Thymus (tissue), 11 donors: ENCODE results near the gene NEXN. TPM values are rescaled to one million over a fixed set of nuclear protein-coding genes. Genes with fewer than 3 reads are reported as not detected.

Source experiments
- DNase-seq, 9 donors: peaks; one replicate each; pipeline ENCODE4 v3.0.0-alpha.2; 2013; ENCODE audit warnings: low spot score in 9 of 9, low read depth in 6 of 9, missing footprints in 1 of 9
- H3K27ac ChIP-seq, 2 donors: one replicate each; pipeline ENCODE4 v1.5.1; 2013; ENCODE audit warnings: control low read depth in 1 of 2, low read depth in 1 of 2, low read length in 1 of 2, mild to moderate bottlenecking in 1 of 2, moderate library complexity in 1 of 2
- H3K27me3 ChIP-seq, 2 donors: one replicate each; pipeline ENCODE4 v1.5.1; 2013; ENCODE audit warnings: low read length in 1 of 2; ENCODE audit not compliant: control insufficient read depth in 2 of 2, insufficient read depth in 1 of 2
- H3K36me3 ChIP-seq, 2 donors: one replicate each; pipeline ENCODE4 v1.5.1; 2013; ENCODE audit warnings: low read length in 1 of 2, mild to moderate bottlenecking in 1 of 2, moderate library complexity in 1 of 2; ENCODE audit not compliant: control insufficient read depth in 2 of 2, insufficient read depth in 2 of 2
- H3K4me1 ChIP-seq, 2 donors: one replicate each; pipeline ENCODE4 v1.5.1; 2013; ENCODE audit warnings: low read length in 2 of 2; ENCODE audit not compliant: control insufficient read depth in 2 of 2, insufficient read depth in 2 of 2
- H3K4me3 ChIP-seq, 2 donors: one replicate each; pipeline ENCODE4 v1.5.1; 2013; ENCODE audit warnings: low read length in 2 of 2, control low read depth in 1 of 2, mild to moderate bottlenecking in 1 of 2
- H3K9me3 ChIP-seq, 2 donors: one replicate each; pipeline ENCODE4 v1.5.1; 2013; ENCODE audit warnings: low read length in 1 of 2, mild to moderate bottlenecking in 1 of 2; ENCODE audit not compliant: control insufficient read depth in 2 of 2, insufficient read depth in 1 of 2
- WGBS: extraction: QIAGEN DNeasy Blood & Tissue Kit; methylation state at CpG from one replicate; pipeline ENCODE4 v1.1.7; 2013; 5-methylcytosine and 5-hydroxymethylcytosine counted together
- polyA plus RNA-seq: library from polyadenylated mRNA; stranded (reverse); fragments of 200-250 nt; gene quantifications from one replicate; pipeline ENCODE4 v1.2.3, GENCODE V29; 2013
- total RNA-seq: library from RNA; stranded (reverse); fragments of 120-200 nt; gene quantifications from one replicate; pipeline ENCODE4 v1.2.4, GENCODE V29; 2013
- donor health status: healthy.

The NEXN gene
- total and polyA plus RNA-seq, 2 donors = 0.52 to 11.6 TPM

DNA sequence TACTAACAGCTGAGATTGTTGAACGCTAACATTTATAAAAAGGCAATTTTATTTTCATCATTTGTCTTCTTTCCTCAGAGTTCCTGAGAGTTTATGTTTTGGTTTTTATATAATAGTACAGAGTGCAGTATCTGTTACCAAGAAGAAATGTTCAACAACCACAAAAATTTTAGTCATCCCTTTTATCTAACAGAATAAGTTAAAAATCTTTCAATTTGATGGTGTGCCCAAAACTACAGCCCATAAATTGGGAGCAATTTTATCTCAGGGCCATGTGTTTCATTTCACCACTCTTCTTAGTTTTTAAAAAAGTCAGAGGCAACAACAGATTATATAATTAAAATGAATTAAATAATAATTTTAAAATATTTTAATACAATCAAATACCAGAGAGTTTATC, 37.1 kb downstream of the NEXN start:
- Histone ChIP-seq H3K4me3 (no peak overlapping the region), H3K27ac (no peak overlapping the region), H3K27me3 (no peaks in the 10 kb centered on the region), H3K9me3 (no peaks in the 10 kb centered on the region), H3K4me1 (no peaks in the 10 kb centered on the region), H3K36me3 (no peaks in the 10 kb centered on the region)
- WGBS = 94% methylated on average over 1 of the region's 1 CpG
- DNase-seq = no peak

DNA sequence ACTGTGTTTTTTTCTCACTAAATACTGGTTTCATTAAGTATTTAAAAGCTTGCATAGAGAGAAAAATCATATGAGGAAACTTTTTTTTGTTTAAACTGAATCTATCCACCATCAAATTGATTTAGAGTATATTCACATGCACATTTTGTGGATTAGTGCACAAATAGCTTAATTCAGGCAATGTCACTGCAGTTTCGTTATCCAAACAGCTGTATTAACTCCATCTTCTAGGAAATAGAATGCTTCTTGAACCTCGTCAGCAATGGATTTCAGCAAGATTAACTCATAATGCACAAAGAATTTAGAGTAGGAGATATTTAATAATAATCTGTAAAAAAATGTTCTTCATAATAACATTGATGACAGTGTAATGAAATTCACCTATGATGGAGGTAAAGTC, 37.5 kb downstream of the NEXN start:
- Histone ChIP-seq H3K27me3 (no peaks in the 10 kb centered on the region), H3K4me3 (no peak overlapping the region), H3K4me1 (no peaks in the 10 kb centered on the region), H3K27ac (no peak overlapping the region), H3K9me3 (no peaks in the 10 kb centered on the region), H3K36me3 (no peaks in the 10 kb centered on the region)
- 86% methylated on average over 2 of the region's 2 CpGs for WGBS
- no peak for DNase-seq

DNA sequence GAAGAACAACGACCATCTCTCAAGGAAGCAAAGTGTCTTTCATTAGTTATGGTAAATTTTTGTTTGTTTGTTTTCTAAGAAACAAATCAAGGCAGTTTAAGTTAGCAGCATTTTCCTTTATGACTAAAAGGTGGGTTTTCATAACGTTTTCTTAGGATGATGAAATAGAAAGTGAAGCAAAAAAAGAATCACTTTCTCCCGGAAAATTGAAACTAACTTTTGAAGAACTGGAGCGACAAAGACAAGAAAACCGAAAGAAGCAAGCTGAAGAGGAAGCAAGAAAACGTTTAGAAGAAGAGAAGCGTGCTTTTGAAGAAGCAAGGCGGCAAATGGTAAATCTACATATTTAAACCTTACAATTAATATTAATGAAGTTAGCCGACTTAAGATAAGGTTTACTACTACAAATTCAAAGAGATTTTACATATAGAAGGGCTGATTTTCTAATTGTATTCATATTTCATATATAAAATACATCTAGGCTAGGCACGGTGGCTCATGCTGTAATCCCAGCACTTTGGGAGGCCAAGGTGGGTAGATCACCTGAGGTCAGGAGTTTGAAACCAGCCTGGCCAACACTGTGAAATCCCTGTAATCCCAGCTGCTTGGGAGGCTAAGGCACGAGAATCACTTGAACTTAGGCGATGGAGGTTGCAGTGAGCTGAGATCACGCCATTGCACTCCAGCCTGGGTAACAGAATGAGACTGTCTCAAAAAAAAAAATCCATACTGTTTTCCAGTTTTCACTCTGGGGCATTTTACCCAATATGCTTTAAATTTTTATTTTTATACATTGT, 38.3 kb downstream of the NEXN start:
- Histone ChIP-seq H3K27ac (peak overlapping the region in 1 of 2 donors; percentile 29), H3K9me3 (no peaks in the 10 kb centered on the region), H3K4me1 (no peaks in the 10 kb centered on the region), H3K27me3 (no peaks in the 10 kb centered on the region), H3K36me3 (no peaks in the 10 kb centered on the region), H3K4me3 (peak overlapping the region; percentile 1 to 42)
- 66% methylated on average over 13 of the region's 13 CpGs for WGBS
- peak in 3 of 9 donors; percentile 4 to 28 (median 26) for DNase-seq

DNA sequence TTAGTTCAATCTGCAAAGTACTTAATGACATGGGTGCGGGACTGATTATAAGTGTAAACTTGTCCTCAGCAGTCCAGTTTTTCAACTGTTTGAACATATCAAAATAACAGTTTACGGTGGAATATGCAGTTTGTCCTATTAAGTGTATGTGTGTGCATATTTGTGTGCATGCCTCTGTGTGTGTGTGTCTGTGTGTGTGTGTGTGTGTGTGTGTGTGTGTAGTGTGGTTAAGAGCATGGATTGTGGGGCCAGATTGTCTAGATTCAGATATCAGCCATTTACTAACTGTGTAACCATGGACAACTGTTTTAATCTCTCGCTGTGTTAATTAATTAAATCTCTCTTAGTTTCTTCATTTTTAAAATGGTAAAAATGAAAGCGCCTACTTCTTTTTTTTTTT, 39.0 kb downstream of the NEXN start:
- H3K9me3 ChIP-seq = no peaks in the 10 kb centered on the region
- no peak for DNase-seq
- no peak overlapping the region for H3K4me3 ChIP-seq
- no peaks in the 10 kb centered on the region for H3K27me3 ChIP-seq
- H3K4me1 ChIP-seq = no peaks in the 10 kb centered on the region
- H3K36me3 ChIP-seq = no peaks in the 10 kb centered on the region
- WGBS = 94% methylated on average over 4 of the region's 4 CpGs
- no peak overlapping the region for H3K27ac ChIP-seq

DNA sequence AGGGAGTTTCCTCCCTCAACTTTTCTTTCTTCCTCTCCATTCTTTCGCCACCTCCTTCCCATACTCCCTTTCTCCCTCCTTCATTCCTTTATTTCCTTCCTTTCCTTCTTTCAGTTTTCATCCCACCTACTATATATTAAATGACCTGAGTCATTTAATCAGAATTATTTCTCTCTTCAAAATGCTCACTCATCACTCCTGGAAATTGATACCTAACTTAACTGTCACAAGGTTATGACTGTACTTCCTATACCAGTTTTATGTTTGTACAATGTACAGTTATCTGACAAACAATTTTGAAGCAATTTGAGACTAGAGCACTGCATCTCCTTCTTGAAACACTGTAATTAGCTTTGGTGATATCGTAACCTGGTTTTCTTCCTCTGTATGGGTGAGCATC, 41.4 kb downstream of the NEXN start:
- Histone ChIP-seq H3K27me3 (no peaks in the 10 kb centered on the region), H3K27ac (no peak overlapping the region), H3K9me3 (no peaks in the 10 kb centered on the region), H3K4me3 (no peak overlapping the region), H3K36me3 (no peaks in the 10 kb centered on the region), H3K4me1 (no peaks in the 10 kb centered on the region)
- 98% methylated on average over 2 of the region's 2 CpGs for WGBS
- DNase-seq = no peak

DNA sequence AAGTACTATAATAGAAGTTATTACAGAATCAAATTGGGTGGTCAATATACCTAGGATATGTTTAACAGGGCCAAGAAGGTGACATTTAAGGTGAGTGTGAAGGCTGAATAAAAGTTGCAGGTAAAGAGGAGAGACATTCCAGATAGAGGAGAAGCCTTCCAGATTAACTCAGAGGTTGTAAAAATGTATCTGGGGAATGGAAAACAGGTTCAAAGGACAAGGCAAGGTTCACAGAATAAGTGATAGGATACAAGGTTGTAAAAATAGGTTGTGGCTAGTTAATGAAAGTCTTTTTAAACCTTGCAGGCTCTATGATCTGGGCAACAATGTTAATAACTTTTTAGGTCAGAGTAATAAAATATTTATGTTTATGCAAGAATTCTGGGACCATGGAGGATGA, 50.2 kb downstream of the NEXN start:
- Histone ChIP-seq H3K27ac (no peak overlapping the region), H3K4me3 (no peak overlapping the region), H3K9me3 (no peaks in the 10 kb centered on the region), H3K36me3 (peaks cover 0 to 23% of the 10 kb centered on the region in 2 donors), H3K27me3 (no peaks in the 10 kb centered on the region), H3K4me1 (no peaks in the 10 kb centered on the region)
- DNase-seq = no peak

DNA sequence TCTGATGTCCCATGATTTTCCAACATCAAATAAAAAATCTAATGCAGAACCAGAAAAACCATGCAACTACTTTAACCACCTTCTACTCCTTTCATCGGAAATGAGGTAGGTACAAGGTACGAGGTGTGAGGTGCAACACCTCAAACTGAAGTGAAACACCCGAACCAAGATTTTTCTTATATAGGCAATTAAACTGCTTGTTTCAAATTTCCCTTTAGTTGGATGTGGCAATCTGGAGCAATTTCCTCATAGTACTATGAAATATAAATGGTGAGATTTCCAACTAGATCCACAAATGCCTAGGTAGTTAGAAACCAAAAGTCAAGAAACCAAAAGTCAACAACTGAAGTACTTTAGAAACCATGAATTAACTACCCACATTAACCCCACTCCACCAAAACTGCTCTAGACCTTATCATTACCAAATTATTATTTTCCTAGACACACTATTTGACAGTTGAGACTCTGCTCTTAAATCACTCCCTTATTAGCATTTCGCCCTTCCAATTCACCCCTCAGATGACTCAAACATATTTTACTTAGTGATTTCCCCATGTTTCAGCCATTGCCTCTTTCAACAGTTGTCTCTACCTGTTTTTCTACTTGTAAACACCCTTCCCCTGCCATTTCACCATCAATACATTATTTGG, 52.6 kb downstream of the NEXN start:
- 97% methylated on average over 4 of the region's 4 CpGs for WGBS
- peaks cover 0 to 35% of the 10 kb centered on the region in 2 donors for H3K36me3 ChIP-seq
- no peak for DNase-seq
- H3K9me3 ChIP-seq = no peaks in the 10 kb centered on the region
- H3K4me1 ChIP-seq = no peaks in the 10 kb centered on the region
- H3K27ac ChIP-seq = no peak overlapping the region
- H3K4me3 ChIP-seq = no peak overlapping the region
- H3K27me3 ChIP-seq = no peaks in the 10 kb centered on the region

DNA sequence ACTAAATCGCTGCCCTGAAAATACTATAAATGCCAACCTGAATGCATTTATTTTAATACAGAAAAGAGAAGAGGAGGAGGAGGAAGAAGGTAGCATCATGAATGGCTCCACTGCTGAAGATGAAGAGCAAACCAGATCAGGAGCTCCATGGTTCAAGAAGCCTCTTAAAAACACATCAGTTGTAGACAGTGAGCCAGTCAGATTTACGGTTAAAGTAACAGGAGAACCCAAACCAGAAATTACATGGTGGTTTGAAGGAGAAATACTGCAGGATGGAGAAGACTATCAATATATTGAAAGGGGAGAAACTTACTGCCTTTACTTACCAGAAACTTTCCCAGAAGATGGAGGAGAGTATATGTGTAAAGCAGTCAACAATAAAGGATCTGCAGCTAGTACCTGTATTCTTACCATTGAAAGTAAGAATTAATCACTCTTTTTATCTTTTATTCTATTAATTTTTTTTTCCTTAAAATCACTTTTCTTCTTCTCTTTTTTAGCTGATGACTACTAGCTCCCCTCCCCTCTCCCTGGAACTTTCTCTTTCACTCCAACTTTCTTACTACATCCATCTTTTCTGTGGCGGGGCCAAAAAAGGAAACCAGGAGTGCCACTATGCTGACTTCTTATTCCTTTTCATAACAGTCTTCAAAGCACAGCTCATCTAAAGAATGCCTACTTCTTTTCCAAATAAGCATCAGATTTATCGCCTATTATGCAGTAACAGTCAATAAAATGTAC, 54.1 kb downstream of the NEXN start:
- Histone ChIP-seq H3K36me3 (peaks cover 4 to 48% of the 10 kb centered on the region in 2 donors), H3K4me3 (no peak overlapping the region), H3K9me3 (no peaks in the 10 kb centered on the region), H3K27me3 (no peaks in the 10 kb centered on the region), H3K4me1 (no peaks in the 10 kb centered on the region), H3K27ac (no peak overlapping the region)
- DNase-seq = no peak
- 97% methylated on average over 4 of the region's 4 CpGs for WGBS

DNA sequence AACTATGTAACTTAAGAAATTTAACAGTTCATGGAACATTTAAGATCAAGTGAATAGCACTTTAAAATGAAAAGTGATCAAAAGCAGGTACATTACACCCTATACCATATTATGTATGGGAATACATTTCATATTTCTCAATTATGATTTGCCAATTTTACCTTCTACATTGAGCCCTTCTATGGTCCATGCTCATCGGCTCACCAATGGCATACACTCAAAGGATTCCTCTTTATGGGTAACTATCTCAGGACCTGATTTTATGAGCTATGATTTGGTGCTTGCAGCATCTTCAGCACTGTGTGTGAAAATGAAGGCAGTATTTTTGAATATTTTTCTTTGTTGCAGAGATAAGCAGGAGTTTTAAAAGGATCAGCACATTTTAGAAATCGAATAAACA, 56.9 kb downstream of the NEXN start:
- Histone ChIP-seq H3K4me1 (no peaks in the 10 kb centered on the region), H3K27me3 (no peaks in the 10 kb centered on the region), H3K27ac (no peak overlapping the region), H3K9me3 (no peaks in the 10 kb centered on the region), H3K4me3 (no peak overlapping the region), H3K36me3 (peaks cover 10 to 63% of the 10 kb centered on the region in 2 donors)
- DNase-seq = no peak
- WGBS = 99% methylated on average over 2 of the region's 2 CpGs
